HG02588 (cell line): ENCODE measurements around the gene WDR87.

Source experiments
- ATAC-seq: cut with Tn5 transposase; IDR thresholded peaks from one replicate; pipeline ENCODE4 v1.9.1; 2021; ENCODE audit warnings: mild to moderate bottlenecking, moderate library complexity; ENCODE audit not compliant: unreplicated experiment

The WDR87 gene

DNA sequence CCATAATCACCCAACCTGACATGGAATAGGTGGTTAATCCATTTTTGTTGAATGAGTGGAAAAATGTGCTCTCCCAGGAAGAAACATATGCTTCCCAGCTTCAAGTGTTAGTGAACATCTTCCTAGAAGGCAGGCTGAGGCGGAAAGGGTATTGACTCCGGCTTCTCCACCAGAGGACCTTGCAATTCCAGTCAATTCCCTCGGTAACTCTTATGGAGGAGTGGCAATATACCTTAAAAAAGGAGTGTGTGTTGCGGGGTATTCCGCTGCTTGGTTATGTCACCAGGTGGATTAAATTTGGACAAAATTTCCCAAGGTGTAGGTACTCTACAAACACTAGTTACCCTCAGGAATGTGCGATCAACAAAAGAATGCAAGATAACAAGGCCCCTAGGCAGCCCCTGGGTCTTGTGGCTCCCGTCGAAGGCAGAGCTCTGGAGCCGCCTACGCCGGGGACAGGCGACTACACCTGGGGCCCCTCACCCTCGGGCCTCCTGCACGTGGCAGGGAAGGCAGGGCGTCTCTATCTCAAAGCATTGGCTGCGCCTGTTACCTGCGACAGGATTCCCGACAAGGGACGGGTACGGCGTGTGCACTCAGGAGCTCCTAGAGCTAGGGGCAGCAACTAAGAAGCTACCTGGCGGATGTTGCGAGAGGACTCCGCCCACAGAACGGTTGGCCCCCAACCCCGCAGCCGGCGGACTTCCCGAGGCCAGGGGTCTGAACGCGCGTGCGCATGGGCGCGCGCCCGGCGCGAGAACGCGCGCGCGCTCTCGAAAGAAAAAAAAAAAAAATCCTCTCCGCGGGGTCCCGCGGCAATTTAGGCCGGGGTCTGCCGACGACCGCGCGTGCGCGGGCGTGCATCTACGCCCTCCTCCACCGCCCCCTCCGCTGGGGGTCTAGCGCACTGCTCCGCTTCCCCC, at the start of gene WDR87:
WDR87 (minus strand) TSS at position 649 of the 923 bp plus-strand sequence. CDS start 8,355 bp downstream, outside the sequence.
- peak; percentile 15 for ATAC-seq

DNA sequence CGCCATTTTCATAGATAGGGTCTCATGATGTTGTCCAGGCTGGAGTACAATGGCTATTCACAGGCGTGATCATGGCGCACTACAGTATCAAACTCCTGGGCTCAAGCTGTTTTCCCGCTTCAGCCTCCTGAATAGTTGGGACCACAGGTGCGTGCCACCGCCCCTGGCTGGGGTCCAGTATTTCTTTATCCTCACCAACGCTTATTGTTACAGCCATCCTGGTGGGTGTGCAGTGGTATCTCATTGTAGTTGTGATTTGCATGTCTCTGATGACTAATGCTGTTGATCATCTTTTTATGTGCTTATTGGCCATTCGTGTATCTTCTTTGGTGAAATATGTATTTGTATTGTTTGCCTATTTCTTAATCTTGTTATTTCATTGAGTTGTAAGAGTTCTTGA, 49.6 kb upstream of the WDR87 start:
- ATAC-seq = no peak

DNA sequence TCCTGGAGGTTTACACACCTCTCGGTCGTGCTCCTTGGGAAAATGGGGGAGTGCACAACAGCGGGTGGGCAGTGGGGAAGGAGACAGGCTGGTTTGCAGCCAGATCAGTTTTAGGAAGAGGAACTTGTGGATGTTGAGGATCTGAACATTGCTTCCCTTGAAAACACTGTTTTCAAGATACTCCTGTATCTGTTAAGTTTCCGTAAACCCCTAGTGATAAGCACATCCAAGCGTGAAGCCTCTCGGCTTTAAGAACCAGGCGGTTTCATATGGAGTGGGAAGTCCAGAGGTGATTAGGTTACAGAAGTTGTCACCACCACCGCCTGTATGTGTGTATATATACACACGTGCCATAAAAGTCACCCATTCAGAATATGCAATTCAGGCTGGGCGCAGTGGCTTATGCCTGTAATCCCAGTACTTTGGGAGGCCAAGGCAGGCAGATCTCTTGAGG, 48.1 kb upstream of the WDR87 start:
- no peak for ATAC-seq

DNA sequence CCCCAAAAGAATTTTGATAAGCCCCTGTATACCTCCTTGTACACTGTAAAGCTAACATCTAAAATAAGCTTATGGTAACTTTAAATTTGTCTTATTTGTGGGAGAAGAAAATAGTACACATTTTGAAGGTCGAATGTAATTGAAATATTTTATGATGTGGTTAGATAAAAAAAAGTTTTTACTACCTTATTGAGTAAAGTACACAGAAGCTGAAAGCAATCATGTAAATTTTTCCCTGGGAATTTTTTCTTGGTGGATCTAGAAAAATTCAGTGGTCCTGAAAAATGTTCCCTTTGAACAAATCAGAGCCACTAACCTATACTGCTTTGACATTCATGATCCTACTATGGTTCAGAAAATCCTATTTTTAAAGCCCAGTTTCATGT, 47.5 kb upstream of the WDR87 start:
- ATAC-seq = no peak

DNA sequence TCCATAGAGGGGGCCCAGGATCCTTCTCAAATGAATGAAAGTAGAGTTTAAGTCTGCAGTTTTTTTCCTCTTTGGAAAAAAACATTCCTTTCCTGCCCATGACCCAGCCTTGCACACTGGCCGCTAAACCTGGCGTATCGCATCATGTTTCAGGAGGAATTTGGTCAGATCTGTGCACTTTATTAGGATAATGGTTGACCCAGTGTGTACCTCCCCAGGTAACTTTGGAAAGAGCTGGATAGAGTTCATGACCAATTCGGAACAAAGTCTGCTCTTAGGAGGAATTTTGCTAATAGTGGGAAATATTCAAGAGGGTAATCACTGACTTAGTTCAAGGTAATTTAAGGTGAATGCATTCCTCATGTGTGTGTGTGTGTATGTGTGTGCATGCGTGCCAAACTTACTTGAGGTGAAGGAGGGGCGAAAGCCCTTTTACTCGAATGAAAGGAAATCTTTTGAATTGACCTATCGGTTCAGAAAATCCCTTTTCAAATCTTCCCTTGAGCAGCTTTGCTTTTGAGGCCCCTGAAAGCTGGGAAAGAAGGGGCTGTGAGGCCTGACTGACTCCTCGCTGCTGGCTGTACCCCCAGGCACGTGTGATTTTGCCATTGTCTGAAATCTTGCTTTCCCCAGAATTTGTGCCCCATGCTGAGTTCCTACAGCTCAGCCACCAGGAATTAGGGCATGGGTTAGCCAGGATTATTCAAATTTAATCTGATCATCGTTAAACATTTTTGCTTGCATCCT, 47.0 kb upstream of the WDR87 start:
- ATAC-seq = no peak

GRCh38 chr19:37951816-37952210, 45.4 kb upstream of the WDR87 start:
- ATAC-seq = no peak

DNA sequence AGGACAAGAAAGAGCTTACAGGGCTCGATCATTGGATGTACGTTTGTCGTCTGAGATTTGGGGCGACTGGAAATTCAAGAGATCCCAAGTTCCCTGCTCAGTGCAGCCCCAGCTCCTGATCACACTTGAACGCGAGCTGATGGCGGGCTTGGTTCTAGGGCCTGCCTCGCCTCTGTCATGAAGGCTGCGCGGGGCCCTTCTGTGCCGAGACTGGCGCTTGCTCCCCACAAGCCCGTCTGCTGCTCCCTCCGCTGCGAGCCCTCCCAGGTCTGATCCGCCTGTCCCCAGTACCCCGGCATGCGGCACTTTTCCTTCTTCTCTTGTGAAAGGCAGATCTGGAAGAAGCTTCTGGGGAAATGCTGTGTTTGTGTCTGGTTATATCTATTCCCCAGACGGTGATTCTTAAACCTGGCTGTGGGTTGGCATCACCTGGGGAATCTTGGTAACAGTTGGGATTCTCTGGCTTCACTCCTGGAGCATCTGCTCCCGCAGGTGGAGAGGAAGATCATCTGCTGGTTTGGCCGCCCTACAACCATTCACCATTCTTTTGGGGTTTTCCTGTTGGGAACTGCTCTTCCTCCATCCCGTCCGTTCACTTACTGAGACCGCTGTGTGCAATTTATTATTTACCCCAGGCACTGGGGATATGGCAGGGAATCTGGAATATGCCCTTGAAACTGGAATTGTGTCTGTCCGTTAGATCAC, 44.2 kb upstream of the WDR87 start:
- ATAC-seq = no peak

DNA sequence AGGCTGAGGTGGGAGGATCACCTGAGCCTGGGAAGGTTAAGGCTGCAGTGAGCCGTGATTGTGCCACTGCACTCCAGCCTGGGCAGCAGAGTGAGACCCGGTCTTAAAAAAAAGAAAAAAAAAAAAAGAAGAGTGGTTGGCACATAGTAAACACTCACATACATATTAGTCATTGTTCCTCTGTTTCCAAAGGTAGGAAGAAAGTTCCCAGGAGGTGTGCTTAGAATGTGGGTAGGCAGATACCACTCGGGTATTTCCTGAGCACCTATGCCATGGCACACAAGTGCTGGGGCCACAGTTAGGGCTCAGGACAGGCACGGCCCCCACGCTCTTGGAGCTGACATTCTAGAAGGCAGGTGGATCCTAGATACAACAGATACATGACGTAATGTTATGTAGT, 42.0 kb upstream of the WDR87 start:
- ATAC-seq = no peak

DNA sequence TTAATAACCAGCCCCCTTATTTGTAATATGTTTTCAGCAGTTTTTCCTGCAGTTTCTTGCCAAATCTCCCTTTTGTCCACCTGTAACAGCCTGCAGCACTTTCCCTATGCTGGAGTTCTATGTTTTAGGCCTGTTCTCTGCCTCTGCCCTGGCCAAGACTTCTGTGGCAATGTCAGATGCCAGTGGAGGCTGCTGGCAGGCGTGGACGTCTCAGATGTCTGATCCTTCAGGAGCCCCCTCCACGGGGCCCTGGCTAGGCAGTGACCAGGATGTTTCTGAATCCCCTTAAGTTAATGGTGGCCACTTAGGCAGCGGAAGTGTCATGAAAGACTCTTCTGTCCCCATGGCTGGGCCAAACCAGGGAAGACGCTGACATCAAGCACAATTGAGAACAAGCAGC, 41.4 kb upstream of the WDR87 start:
- no peak for ATAC-seq

- no peak for ATAC-seq
Observed at GRCh38 chr19:37946132-37946531, 39.7 kb upstream of the WDR87 start.

DNA sequence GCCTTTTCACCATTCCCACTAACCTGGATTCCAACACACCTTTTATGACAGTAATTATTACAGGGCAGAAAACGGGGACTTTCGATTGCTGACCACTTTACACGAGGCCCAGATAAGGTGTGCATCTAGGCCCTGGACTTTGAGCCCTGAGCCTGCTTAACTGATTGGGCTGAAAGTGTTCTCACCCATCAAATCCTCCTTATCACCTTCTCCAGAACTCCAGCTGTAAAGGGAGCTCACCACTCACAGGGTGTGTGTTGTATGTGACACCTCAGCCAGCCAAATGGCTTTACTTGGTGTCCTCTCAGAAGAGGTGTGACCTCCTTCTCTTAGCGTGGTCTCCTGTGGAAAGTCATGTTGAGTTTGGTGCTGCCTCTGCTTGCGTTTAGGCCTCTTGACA, 37.1 kb upstream of the WDR87 start:
- no peak for ATAC-seq

DNA sequence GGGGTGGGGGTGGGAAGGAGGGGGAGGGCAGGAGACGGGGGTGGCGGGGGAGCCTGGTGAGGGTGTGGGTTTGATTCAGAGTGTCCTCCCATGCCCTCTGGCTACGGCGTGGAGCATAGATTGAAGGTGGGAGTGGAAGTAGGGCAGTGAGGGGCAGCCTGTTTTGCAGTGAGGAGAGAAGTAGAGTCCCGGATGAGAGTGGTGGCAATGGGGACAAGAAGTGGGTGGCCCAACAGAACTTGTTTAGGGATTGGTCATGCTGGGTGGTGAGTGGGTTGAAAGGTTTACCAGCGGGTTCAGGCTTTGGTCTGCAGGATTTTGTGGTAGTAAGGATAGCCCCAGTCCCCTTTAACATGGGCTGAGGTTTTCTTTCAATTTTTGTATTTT, 36.1 kb upstream of the WDR87 start:
- ATAC-seq = no peak

DNA sequence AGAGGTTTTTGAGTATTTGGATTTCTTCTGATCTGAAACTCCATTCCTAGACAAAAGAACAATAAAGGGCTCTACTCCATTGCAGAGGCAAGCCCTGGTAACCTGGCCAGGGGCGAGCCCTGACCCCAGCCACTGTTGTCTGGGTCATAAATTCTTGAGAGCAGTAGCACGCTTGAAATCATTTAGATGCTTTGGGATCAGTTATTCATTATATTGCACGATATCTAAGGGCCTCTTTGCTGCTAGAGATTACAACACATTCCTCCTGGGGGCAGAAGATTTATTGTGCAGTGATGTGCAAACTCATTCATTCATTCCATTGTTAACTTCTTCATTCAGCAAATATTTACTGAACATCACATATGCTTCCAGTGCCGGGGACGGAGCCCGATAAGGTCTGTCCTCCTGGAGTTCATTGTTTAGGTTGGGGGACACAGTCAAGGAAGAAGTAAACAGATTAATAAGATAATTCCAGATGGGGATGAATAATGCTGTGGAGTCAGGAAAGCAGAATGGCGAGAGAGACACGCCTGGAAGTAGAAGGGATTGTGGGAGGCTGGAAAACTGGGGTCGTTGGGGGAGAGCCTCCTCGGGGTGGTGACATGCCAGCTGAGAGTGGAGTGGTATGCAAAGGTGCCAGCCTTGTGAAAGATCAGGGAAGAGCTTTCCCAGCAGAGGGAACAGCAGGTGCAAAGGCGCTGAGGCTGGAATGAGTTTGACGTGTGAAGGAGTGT, 35.6 kb upstream of the WDR87 start:
- no peak for ATAC-seq

DNA sequence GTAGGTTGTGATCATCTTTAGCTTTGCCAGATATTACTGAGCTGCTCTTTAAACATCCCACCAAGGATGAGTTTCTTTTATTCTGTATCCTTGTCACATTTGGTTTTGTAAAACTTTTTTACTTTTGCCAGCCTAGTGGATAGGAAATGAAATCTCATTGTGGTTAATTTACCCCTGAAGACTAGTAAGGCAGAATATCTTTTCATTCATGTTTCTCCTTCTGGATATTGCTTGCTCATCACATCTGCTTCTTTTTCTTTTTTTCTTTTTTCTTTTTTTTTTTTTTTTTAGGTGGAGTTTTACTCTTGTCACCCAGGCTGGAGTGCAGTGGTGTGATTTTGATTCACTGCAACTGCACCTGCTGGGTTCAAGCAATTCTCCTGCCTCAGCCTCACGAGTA, 32.0 kb upstream of the WDR87 start:
- ATAC-seq = no peak

DNA sequence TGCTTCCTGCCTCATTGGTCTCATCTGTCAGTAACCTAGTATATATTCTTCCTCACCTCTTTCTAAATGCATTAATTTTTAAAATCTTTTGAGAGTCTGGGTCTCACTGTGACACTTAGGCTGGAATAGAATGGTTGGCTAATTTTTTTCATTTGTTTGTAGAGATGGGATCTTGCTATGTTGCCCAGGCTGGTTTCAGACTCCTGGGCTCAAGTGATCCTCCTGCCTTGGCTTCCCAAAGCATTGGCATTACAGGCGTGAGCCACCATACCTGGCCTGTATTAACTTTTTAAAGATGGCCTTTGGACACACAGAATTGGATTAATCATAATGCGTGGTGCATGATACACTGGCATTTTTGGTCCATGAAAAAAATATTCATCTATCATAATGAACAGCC, 30.5 kb upstream of the WDR87 start:
- no peak for ATAC-seq

DNA sequence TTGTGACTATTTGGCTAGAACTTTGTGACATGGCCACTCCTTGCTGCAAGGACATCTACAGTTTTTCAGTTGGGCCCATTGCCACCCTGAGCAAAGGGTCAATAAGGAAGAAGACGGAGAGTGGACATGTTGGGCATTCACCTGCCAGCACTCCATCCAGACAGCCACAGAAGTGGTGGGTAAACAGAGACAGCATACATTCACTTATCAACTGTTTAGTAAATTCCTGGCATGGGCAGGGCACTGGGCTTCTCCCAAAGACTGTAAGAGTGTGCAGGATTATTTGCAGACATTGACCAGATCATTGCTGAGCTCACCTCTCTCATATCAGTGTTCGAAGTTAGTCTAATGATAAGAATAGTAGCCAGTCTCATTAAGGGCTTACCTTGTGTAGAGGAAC, 29.8 kb upstream of the WDR87 start:
- no peak for ATAC-seq

- ATAC-seq = no peak
Observed at GRCh38 chr19:37935341-37935740, 28.9 kb upstream of the WDR87 start.

- ATAC-seq = no peak
Observed at GRCh38 chr19:37933937-37934358, 27.6 kb upstream of the WDR87 start.

- ATAC-seq = no peak
Observed at GRCh38 chr19:37932985-37933936, 26.9 kb upstream of the WDR87 start.
